Hindlimb muscle (tissue), 1 donor: ENCODE results near the gene IL13. TPM values are rescaled to one million over a fixed set of nuclear protein-coding genes. Genes with fewer than 3 reads are reported as not detected.

Experiments used
- DNase-seq: peaks from one replicate; pipeline ENCODE4 v3.0.0-alpha.2; 2013
- polyA plus RNA-seq: library from polyadenylated mRNA; unstranded; fragments of 120-200 nt; gene quantifications from one replicate; pipeline ENCODE4 v1.2.1, GENCODE V29; 2013; ENCODE audit not compliant: insufficient read length

IL13 gene
- polyA plus RNA-seq, 1 donor, result not detected

DNA sequence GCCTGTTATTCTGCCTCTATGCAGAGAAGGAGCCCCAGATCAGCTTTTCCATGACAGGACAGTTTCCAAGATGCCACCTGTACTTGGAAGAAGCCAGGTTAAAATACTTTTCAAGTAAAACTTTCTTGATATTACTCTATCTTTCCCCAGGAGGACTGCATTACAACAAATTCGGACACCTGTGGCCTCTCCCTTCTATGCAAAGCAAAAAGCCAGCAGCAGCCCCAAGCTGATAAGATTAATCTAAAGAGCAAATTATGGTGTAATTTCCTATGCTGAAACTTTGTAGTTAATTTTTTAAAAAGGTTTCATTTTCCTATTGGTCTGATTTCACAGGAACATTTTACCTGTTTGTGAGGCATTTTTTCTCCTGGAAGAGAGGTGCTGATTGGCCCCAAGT lies 15.5 kb downstream of the IL13 start:
- no peak for DNase-seq

DNA sequence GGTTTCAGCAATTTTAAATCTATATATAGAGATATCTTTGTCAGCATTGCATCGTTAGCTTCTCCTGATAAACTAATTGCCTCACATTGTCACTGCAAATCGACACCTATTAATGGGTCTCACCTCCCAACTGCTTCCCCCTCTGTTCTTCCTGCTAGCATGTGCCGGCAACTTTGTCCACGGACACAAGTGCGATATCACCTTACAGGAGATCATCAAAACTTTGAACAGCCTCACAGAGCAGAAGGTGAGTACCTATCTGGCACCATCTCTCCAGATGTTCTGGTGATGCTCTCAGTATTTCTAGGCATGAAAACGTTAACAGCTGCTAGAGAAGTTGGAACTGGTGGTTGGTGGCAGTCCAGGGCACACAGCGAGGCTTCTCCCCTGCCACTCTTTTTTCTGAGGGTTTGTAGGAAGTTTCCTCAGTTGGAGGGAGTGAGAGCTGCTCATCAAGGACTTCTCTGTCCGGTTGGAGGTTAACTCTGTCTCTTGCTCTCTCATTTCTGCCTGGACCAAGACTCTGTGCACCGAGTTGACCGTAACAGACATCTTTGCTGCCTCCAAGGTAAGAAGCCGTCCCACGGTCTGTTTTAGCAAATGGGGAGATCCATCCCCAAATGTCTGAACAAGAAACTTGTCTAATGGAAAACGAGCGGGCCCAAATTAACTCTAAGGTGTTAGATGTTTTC lies 16.1 kb downstream of the IL13 start, which contains the start of gene IL4:
Gene IL4 (plus strand): TSS at position 51 of the 692 bp plus-strand sequence. CDS start 62 bp downstream, at position 113.
- no peak for DNase-seq

DNA sequence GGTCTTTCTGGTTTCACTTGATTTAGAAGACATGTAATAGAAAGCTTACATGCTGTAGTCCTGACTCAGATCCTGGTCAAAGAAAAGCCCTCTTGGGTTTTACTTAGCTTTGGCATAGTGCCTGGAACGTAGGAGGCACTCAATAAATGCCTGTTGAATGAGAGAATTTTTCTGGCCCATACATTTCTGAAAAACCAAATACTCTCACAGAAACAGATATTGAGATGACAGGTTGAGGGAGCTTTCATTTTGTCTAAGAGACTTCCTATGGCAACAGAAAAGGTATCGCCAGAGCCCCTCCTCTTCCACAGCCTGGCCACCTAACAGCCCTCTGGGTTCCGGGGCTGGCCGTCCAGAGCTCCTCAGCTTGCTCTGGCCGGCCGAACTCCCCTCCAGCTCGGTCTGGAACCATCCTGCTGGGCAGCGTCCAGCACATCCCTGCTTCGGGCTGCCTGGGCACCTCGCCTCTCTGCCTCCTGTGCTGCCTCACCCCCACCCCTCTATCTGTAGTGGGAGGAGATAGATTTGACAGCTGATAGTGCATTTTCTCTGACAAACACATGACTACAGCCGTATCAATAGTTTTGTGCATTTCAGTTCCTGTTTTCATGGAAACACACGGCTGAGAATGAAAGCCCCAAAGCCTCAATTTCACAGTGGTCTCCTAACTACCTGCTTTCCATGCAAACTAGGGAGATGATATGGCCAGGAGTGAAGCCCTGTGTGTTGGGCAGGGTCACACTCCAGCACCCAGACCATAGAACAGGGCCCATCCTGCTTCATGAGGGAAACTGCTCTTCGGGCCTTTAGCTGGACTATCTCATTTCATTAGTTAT lies 16.9 kb downstream of the IL13 start:
- DNase-seq, result no peak

GRCh38 chr5:132675936-132676689 lies 18.1 kb downstream of the IL13 start:
- no peak for DNase-seq

GRCh38 chr5:132677191-132677590 lies 19.2 kb downstream of the IL13 start:
- DNase-seq, result no peak

DNA sequence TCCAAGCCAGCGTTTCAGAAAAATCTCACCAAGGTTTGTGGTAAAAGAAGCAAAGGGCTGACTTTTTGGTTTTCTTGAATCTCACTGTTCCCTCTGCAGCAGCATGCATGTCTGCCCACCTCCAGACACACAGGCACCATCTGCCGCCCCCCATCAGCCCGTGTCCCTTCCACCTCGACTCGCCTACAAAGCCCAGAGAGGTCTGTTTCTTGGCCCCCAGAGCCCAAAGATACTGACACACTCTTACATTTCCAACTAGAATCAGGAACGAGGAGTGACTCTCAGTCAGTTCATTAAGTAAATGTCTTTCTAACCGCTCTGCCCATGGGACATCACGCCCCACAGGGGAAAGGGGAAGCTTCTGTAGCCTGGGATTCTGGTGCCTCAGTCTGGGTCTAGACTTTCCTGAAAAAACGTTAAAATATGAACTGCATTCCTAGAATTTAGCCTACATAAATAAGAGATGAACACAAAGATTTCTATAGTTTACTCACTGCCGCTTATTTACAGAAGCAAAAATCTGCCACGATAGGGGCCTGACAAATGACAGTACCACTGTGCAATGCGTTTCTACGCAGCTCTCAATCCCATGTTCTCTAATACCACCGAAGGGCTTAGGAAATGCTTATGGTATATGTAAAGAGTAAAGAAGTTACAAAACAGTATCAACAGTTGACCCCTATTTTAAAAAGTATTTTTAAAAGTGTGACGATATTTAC lies 19.9 kb downstream of the IL13 start:
- DNase-seq, result no peak

DNA sequence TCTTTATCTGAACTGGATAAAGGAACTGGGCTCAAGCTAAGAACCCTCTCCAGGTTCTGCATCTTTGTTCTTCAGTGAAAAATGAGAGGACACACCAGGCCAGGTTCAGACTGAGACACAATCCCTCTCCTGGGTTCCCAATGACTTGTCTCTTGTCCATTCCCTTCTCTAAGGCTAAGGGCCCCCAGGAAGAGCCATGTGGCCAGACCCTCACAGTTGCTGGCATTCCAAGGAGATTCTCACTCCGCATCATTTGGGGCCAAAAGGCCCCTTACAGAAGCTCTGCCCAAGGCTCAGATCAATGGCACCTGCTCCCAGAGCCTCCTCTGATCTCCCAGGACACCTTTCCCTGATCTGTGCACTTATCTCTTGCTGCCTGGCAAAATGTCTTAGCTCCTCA lies 20.8 kb downstream of the IL13 start:
- DNase-seq, result no peak

GRCh38 chr5:132679166-132679565 lies 21.2 kb downstream of the IL13 start:
- no peak for DNase-seq

DNA sequence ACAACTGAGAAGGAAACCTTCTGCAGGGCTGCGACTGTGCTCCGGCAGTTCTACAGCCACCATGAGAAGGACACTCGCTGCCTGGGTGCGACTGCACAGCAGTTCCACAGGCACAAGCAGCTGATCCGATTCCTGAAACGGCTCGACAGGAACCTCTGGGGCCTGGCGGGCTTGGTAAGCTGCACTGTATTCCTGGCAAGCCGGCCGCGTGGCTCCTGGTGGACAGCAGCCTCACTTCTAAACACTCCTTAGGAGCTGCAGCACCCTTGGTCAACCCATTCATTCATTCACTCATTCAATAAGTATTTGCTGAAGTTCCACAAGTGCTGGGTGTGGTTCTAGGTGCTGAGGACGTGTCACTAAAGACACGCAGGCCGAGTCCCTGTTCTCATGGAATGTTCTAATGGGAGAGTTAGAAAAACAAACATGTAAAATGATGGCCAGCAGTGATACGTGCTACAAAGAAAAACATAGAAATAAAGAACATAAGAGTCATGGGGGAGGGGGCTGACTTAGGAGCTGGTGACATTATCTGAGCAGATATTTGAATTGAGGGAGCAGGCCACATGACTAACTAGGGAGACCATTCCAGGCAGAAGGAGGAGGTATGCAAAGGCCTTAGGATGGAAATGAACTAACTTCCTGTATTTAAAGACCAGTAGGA lies 21.9 kb downstream of the IL13 start:
- DNase-seq, result no peak

DNA sequence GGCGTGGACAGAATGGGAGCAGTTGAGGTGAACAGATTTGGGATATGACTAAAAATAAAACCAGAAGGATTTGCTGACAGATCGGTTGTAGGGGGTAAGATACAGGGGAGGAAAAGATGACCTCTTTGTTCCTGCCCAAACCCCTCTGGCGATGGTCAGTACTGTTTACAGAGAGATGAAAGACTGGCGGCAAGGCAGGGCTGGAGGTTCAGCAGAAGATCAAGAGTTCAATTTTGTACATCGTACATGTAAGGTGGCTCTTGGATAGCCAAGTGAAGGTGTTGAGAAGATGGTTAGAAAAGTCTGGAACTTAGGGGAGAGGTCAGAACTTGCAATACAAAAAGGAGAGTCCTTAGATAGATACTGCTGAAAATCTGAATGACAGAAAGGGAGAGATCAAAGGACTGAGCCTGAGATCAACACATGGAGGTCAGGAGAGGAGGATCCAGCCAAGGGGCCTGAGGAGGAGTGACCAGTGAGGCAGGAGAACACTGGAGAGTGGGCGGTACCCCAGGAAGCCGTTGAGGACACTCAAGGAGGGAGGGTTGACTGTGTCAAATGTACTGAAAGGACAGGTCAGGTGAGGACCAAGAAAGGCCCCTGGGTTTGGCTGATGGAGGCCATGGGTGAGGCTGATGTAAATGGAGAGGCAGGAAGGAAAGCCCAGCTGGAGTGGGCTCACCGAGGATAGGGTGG lies 23.0 kb downstream of the IL13 start:
- DNase-seq, result no peak

GRCh38 chr5:132681476-132681831 lies 23.5 kb downstream of the IL13 start:
- no peak for DNase-seq

GRCh38 chr5:132681983-132682382 lies 24.0 kb downstream of the IL13 start:
- DNase-seq, result no peak

DNA sequence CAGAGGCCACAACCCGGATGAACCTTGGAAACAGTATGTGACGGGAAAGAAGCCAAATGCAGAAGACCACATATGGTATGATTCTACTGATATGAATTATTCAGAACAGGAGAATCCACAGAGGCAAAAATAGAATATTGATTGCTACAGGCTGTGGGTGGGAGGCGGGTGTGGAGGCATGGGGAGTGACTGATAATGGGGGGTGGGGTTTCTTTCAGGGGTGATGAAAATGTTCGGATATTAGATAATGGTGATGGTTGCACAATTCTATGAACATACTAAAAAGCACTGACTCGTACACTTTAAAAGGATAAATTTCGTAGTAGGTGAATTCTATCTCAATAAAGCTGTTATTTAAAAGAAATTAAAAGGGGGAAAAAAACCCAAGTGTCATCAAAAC lies 26.5 kb downstream of the IL13 start:
- DNase-seq, result no peak

DNA sequence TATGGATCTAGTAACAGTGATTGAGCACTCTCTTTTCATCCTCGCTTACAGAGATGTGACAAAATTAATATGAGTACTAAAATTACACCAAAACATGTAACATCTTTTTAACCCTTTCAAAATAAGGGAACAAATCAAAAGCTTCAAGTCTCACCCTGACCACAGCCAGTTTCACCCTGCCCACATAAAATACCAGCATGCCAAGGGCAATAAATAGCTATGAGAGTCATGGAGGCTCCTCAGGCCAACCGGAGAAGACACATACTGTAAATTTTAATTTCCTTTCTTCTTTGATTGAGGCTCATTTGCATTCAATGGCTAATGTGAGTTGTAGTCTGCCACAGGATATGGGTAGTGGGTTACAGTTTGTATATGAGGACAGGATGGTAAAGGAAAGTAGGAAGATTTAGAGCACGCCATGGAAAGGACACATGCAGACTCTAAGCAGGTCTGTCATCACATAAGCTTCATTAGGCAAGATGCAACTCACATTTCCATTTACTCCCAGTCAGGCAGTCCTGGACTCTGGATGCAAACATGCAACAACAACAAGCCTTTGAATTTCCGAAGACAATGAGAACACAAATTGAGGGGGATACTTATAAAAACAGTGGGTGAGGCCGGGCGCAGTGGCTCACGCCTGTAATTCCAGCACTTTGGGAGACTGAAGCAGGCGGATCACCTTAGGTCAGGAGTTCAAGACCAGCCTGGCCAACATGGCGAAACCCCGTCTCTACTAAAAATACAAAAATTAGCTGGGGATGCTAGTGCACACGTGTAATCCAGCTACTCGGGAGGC lies 27.1 kb downstream of the IL13 start:
- DNase-seq, result no peak

DNA sequence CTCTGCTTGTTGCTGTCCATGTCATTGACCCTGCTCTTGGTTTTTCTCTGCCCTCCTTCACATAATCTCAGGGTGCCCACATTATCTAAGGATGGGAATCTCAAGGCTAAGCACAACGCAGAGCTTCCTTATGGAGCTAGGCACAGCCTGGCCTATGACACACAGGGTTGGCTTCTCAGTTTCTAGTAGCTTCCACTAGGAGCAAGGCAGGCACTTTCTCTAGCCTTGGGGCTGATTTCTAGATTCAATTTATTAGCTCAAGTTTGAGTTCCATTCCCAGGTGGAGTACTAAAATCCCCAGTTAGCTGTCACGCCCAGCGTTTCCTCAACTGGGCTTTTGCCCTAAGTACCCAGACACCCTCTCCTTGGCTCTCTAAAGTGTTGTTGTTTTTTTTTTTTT lies 28.2 kb downstream of the IL13 start:
- DNase-seq, result no peak

- DNase-seq, result no peak
Measured at GRCh38 chr5:132687995-132688394, 30.0 kb downstream of the IL13 start.

DNA sequence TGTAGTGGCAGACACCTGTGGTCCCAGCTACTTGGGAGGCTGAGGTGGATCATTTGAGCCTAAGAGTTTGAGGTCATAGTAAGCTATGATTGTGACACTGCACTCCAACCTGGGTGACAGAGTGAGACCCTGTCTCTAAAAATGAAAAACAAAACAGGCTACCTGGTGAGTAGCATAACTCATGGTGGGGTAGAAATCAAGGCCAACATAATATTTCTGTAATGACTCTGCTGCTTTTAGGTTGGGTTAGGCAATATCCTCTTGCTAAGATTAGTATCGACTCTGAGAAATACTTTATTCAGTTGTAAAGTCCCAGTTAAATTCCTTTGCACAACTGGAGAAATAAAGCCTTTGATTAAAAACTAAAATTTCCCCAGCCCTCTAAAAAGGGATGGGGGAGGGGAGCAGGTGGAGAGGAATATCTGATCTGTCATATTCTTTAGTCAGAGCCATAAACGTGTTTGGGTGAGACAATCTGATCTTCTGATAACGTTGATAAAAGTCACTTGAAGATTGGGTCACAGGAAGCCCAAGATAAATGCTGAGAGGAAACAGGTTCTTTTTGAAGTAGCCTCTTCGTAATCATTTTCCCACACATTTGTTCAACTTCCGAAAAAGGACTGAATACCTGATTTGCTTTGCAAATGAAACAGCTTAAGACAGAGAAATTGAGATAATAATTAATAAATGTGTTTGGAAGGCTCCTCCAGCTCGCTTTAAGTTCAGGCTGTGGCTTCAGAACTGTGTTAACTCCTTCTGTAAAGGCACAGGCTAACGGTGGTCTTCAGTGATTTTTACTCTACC lies 30.8 kb downstream of the IL13 start:
- no peak for DNase-seq

GRCh38 chr5:132689513-132689912 lies 31.5 kb downstream of the IL13 start:
- no peak for DNase-seq

- DNase-seq, result no peak
Measured at GRCh38 chr5:132690156-132690555, 32.2 kb downstream of the IL13 start.
